ENCODE results near the gene OXLD1. TPM values are rescaled to one million over a fixed set of nuclear protein-coding genes. Genes with fewer than 3 reads are reported as not detected.

The OXLD1 gene
- total RNA-seq, 2 donors from 2014 or later = 19.3 to 19.6 TPM

DNA sequence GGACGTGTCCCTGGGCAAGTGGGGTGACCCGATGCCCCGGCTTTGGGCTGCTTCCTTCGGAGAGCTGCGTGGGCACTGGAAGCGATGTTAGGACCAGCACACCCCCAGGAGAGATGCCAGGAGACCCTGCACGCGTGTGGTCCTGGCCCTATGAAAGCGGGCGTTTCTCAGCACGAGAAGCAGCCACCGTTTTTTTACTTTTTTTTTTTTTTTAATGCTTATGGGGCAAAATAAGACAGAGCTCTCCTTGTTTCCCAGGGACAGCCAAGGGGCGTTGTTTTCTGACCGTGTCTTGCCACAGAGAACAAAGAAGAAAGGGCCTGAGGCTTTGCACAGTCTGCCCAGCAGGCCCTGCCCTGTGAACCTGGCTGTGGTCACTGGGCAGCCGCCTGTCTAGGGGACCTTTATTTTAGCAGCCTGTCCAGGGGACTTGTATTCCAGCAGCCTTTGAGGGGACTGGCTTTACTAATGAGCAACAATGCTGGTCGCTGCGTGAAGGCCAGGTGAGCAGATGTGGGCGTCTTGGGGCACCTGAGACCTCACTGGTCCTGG lies 46.7 kb upstream of the OXLD1 start:
- no peak for DNase-seq (ENCODE audit: low spot score)
- Histone ChIP-seq H3K9me3 (no peaks in the 10 kb centered on the region), H3K36me3 (no peaks in the 10 kb centered on the region), H3K27me3 (no peaks in the 10 kb centered on the region), H3K4me1 (peaks cover 0 to 35% of the 10 kb centered on the region in 2 donors), H3K4me3 (peak overlapping the region; percentile 67 to 91), H3K27ac (peak overlapping the region in 1 of 2 donors; percentile 48)
- TF ChIP-seq, protein P1, sequence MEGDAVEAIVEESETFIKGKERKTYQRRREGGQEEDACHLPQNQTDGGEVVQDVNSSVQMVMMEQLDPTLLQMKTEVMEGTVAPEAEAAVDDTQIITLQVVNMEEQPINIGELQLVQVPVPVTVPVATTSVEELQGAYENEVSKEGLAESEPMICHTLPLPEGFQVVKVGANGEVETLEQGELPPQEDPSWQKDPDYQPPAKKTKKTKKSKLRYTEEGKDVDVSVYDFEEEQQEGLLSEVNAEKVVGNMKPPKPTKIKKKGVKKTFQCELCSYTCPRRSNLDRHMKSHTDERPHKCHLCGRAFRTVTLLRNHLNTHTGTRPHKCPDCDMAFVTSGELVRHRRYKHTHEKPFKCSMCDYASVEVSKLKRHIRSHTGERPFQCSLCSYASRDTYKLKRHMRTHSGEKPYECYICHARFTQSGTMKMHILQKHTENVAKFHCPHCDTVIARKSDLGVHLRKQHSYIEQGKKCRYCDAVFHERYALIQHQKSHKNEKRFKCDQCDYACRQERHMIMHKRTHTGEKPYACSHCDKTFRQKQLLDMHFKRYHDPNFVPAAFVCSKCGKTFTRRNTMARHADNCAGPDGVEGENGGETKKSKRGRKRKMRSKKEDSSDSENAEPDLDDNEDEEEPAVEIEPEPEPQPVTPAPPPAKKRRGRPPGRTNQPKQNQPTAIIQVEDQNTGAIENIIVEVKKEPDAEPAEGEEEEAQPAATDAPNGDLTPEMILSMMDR (IDR thresholded peaks at IDR 0.05) = no peak

DNA sequence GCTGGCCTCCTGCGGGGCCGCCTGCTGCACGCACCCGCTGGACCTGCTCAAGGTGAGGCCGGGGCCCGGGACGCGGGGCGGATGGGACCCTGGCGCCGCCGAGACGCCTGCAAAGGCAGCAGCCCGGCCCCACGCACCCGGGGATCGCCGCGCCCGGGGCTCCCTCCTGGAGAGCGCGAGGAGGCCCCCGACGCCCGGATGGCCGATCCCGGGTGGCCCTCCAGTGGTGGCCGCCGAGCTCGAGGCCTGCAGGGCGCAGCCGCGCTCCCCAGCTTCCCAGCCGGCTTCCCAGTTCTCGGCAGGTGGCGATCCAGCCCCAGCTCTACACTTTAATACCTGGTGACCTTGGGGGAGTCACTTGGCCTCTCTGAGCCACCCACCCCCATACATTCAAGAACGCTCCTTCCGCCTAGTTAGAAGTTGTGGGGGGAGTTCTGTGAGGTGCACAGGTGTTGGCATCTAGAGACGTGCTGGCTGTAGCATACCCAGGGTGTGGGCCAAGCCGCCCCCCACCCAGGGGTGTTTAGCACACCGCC lies 46.1 kb upstream of the OXLD1 start:
- TF ChIP-seq, protein P1 (IDR thresholded peaks at IDR 0.05) = peak in 1 of 2 donors; percentile 27
- Histone ChIP-seq H3K9me3 (no peaks in the 10 kb centered on the region), H3K27ac (peak overlapping the region; percentile 32 to 48), H3K4me3 (peak overlapping the region; percentile 67 to 91), H3K4me1 (peaks cover 0 to 35% of the 10 kb centered on the region in 2 donors), H3K27me3 (no peaks in the 10 kb centered on the region), H3K36me3 (peaks cover 5% of the 10 kb centered on the region)
- DNase-seq (ENCODE audit: low spot score) = no peak

DNA sequence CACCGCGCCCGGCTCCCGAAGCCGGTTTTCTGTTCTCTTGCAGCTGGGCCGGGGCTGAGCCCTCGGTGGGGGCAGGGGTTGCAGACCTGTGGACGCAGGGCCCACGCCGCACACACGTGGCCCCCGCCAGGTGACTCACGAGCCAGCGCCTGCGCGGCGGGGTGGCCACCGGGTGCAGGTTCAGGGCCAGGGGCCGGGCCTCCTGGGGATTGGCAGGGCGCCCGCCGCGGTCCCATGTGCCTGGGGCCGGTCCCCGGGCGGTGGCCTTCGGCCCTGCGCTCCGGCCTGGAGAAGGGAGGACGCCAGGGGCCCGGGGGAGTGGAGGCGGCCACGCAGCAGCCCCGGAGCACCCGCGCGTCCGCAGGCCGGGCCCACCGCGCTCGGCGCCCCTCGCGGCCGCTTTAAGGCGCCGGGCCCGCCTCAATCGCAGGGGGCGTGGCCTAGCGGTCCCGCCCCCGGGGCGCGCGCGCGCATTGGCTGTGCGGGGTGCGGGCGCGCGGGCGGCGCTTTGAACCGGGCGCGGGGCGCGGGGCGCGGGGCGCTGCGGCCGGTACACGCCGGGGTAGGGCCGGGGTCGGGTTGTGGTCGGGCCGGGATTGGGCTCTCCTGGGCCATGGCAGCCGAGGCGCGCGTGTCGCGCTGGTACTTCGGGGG lies 45.5 kb upstream of the OXLD1 start, which contains the start of gene SLC25A10:
SLC25A10 (plus strand) TSS at position 471 of the 654 bp plus-strand sequence; CDS start at position 614, 143 bp downstream.
- Histone ChIP-seq H3K9me3 (no peaks in the 10 kb centered on the region), H3K27me3 (no peaks in the 10 kb centered on the region), H3K4me1 (peaks cover 0 to 35% of the 10 kb centered on the region in 2 donors), H3K4me3 (peak within 1 kb of the TSS; percentile 67 to 91), H3K36me3 (peaks cover 11% of the 10 kb centered on the region), H3K27ac (peak within 1 kb of the TSS; percentile 48 to 66)
- TF ChIP-seq, protein P1 (IDR thresholded peaks at IDR 0.05) = no peak
- no peak for DNase-seq (ENCODE audit: low spot score)

DNA sequence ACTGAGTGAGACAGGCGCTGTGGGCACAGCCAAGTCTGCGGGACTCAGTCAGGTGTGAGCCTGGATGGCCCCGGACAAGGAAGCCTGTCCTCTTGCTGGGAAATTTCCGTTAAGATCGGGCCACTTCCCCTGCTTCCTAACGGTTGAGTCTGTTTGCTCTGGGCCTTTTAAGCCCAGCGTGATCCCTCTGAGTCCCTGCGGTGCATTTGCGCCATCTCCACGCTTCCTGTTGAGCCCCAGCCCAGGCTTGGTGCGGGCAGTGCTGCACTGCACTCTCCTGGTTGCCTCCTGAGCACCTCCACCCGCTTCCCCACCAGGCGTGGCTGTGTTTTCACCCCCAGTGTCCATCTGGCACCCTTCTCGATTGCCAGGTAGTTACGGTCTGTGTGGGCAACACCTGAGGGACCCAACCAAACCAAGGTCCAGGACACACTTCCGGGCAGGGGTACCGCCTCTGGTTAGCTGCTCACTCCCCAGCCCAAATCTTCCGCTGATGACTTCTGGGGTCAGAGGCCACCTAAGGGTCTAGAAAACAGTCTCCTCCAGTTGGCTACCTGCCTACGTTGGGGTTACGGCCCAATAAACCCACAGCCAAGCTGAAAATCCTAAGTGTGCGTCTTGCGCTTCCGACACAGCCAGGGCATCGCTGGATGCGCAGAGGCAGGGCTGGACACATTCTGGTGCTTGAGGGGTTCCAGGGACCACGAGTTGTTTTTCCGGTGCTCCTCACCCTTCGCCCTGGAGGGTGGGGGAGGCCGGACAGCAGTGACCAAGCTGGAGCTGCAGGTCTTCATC lies 44.3 kb upstream of the OXLD1 start:
- H3K9me3 ChIP-seq = no peaks in the 10 kb centered on the region
- H3K4me3 ChIP-seq = peak overlapping the region in 1 of 2 donors; percentile 91
- TF ChIP-seq, protein P1 (IDR thresholded peaks at IDR 0.05) = no peak
- H3K27me3 ChIP-seq = no peaks in the 10 kb centered on the region
- no peak for DNase-seq (ENCODE audit: low spot score)
- no peak overlapping the region for H3K27ac ChIP-seq
- H3K36me3 ChIP-seq = peaks cover 23% of the 10 kb centered on the region
- peaks cover 0 to 35% of the 10 kb centered on the region in 2 donors for H3K4me1 ChIP-seq

DNA sequence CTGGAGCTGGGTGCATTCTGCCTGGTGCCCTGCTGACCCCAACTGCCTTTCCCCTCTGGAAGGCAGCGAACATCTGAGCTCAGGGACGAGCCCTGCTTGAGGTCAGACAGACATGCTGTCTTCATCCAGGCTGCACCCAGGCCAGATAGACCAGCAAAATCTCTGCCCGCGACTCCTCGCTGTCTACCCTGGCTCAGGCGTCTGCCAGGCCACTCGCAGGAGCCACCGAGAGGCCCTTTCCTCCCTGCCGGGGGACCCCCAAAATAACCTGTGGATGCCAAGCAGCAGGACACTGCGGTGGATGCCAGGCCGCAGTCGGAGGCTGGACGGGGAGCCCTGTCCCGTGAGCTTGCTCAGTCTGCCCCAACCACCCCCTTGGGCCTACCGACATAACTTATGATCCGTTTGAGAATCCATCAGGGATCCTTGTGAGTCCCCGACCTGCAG lies 42.4 kb upstream of the OXLD1 start:
- TF ChIP-seq, protein P1 (IDR thresholded peaks at IDR 0.05) = no peak
- Histone ChIP-seq H3K9me3 (no peaks in the 10 kb centered on the region), H3K4me1 (peaks cover 0 to 43% of the 10 kb centered on the region in 2 donors), H3K4me3 (no peak overlapping the region), H3K36me3 (peaks cover 37% of the 10 kb centered on the region), H3K27me3 (no peaks in the 10 kb centered on the region), H3K27ac (no peak overlapping the region)
- DNase-seq (ENCODE audit: low spot score) = no peak
